Gastrocnemius medialis (tissue), 4 donors: ENCODE results near the gene GMPS. TPM values are rescaled to one million over a fixed set of nuclear protein-coding genes. Genes with fewer than 3 reads are reported as not detected.
"Not testable (repeated sequence)": the region's sequence is repeated elsewhere in the genome, so short reads cannot be mapped to it uniquely, and the experiment has no call there.

Source experiments
- ATAC-seq, 2 donors: fragments of 150-250 bp; one replicate each; pipeline ENCODE4 v1.9.1; 2016
- DNase-seq, 2 donors: peaks; one replicate each; pipeline ENCODE4 v3.0.0-alpha.2; 2019
- H3K27ac ChIP-seq, 4 donors: fragments of 200-600 bp; sonication (generic); 1 replicate in 1 of 4; 2 replicates in 3 of 4; pipeline ENCODE4 v1.5.1; 2016 to 2018; ENCODE audit warnings: mild to moderate bottlenecking in 2 of 4, moderate library complexity in 1 of 4
- H3K27me3 ChIP-seq, 3 donors: fragments of 200-600 bp; sonication (generic) in 2 of 3; 1 replicate in 1 of 3; 2 replicates in 2 of 3; pipeline versions ENCODE4 v1.5.1 to v1.6.0; 2016 to 2019; ENCODE audit warnings: mild to moderate bottlenecking in 1 of 3, moderate library complexity in 1 of 3
- H3K36me3 ChIP-seq, 2 donors: fragments of 200-600 bp; sonication (generic) in 1 of 2; one replicate each; pipeline ENCODE4 v1.5.1; 2017 to 2018
- H3K4me1 ChIP-seq, 2 donors: fragments of 200-600 bp; sonication (generic) in 1 of 2; one replicate each; pipeline ENCODE4 v1.5.1; 2016 to 2017; ENCODE audit warnings: mild to moderate bottlenecking in 2 of 2
- H3K4me3 ChIP-seq, 4 donors: fragments of 200-600 bp; sonication (generic) in 3 of 4; 1 replicate in 1 of 4; 2 replicates in 3 of 4; pipeline ENCODE4 v1.5.1; 2016 to 2019; ENCODE audit warnings: mild to moderate bottlenecking in 2 of 4
- H3K9me3 ChIP-seq, 3 donors: fragments of 200-600 bp; sonication (generic) in 2 of 3; 1 replicate in 1 of 3; 2 replicates in 2 of 3; pipeline ENCODE4 v1.5.1; 2016 to 2019
- POLR2A ChIP-seq, 2 donors: fragments of 450-650 bp; IDR thresholded peaks; one replicate each; pipeline ENCODE4 v1.6.1; 2017; ENCODE audit warnings: antibody characterized with exemption in 2 of 2, mild to moderate bottlenecking in 2 of 2, moderate library complexity in 2 of 2
- in situ Hi-C, 4 donors: fragments of 200-750 bp; cut with MboI; loops; one replicate each; pipeline versions ENCODE4 v1.15.0 to v1.8.0; 2017; ENCODE audit warnings: low sequenced_read_pairs in 4 of 4
- intact Hi-C: fragments of 100-400 bp; cut with DNase I; formaldehyde crosslinking; loops from one replicate; pipeline ENCODE4 v1.15.1; 2023; ENCODE audit warnings: low total_unique reads
- total RNA-seq, 4 donors: library from RNA; depleted of rRNA; stranded (reverse); fragments of >200 nt; gene quantifications; one replicate each; pipeline versions ENCODE4 v1.1.0 to v1.2.3, GENCODE V29; 2016
- TF ChIP-seq, protein P1 (sequence below), 5 experiments: fragments of 450-650 bp in 3 of 5; fragments of 200-600 bp in 2 of 5; sonication (generic) in 2 of 5; IDR thresholded peaks in 4 of 5; conservative IDR thresholded peaks in 1 of 5; 1 replicate in 4 of 5; 2 replicates in 1 of 5; pipeline ENCODE4 v1.5.1; 2016 to 2019; ENCODE audit warnings: antibody characterized with exemption in 5 of 5, mild to moderate bottlenecking in 3 of 5, moderate library complexity in 3 of 5

Gene GMPS
- total RNA-seq, result 10 to 100 TPM; 26.7 to 34.7 (median 32.5) TPM

DNA sequence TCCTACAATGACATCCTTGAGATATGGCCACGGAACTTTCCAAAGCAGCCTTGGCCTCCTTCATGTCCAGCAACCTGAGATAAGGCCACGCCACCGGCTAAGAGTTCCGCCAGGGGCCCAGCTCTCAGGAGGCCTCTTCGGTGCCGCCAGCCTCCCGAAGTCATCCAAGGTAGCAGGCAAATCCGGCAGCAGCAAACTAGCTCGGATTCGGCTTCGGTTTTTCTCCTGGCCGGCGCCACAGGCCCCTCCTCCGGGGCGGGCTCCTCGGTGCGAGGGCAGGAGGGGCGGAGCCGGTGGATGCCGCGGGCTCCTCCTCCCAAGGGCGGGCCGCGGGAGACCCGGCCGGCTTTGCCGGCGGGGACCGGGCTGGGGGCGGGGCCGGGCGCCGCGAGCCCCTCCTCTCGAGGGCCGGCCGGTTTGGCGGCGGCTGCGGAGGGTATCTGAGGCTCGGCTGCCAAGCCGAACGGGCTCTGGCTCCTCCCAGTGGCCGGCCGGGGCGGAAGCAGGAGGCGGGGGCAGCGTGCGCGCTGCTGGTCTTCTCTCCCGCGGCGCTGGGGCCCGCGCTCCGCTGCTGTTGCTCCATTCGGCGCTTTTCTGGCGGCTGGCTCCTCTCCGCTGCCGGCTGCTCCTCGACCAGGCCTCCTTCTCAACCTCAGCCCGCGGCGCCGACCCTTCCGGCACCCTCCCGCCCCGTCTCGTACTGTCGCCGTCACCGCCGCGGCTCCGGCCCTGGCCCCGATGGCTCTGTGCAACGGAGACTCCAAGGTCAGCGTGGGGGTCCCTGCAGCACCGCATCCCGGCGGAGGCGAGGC, at the start of gene GMPS:
GMPS (plus strand) TSS at position 518 of the 812 bp plus-strand sequence; CDS start at position 739, 221 bp downstream.
- peak; percentile 92 for ATAC-seq
- H3K36me3 ChIP-seq, result no peaks in the 10 kb centered on the region
- peak within 1 kb of the TSS; percentile 86 to 97 (median 93) for H3K27ac ChIP-seq
- peaks cover 21 to 24% of the 10 kb centered on the region in 2 donors for H3K4me1 ChIP-seq
- intact Hi-C loops, result loop anchor here (1.0 kb wide), 2 partner anchors 16 to 64 kb away; partner anchors contain the start of genes C3orf33 and SLC33A1
- TF ChIP-seq, protein P1, sequence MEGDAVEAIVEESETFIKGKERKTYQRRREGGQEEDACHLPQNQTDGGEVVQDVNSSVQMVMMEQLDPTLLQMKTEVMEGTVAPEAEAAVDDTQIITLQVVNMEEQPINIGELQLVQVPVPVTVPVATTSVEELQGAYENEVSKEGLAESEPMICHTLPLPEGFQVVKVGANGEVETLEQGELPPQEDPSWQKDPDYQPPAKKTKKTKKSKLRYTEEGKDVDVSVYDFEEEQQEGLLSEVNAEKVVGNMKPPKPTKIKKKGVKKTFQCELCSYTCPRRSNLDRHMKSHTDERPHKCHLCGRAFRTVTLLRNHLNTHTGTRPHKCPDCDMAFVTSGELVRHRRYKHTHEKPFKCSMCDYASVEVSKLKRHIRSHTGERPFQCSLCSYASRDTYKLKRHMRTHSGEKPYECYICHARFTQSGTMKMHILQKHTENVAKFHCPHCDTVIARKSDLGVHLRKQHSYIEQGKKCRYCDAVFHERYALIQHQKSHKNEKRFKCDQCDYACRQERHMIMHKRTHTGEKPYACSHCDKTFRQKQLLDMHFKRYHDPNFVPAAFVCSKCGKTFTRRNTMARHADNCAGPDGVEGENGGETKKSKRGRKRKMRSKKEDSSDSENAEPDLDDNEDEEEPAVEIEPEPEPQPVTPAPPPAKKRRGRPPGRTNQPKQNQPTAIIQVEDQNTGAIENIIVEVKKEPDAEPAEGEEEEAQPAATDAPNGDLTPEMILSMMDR (IDR thresholded peaks at IDR 0.05 in 4 of 5, conservative IDR thresholded peaks at IDR 0.05 in 1 of 5), result peak; percentile 50 to 86 (median 74)
- TF ChIP-seq POLR2A (IDR thresholded peaks at IDR 0.05), result peak; percentile 72 to 76
- no peaks in the 10 kb centered on the region for H3K9me3 ChIP-seq
- H3K4me3 ChIP-seq, result peak within 1 kb of the TSS; percentile 84 to 99 (median 92)
- peak; percentile 84 to 93 for DNase-seq
- in situ Hi-C loops, result loop anchor here in 2 of 4 donors (25.0 kb wide), 1 partner anchor 1292 kb away; the partner anchor contains the start of gene CCNL1 (in 2 of the 2)
- H3K27me3 ChIP-seq, result no peaks in the 10 kb centered on the region

DNA sequence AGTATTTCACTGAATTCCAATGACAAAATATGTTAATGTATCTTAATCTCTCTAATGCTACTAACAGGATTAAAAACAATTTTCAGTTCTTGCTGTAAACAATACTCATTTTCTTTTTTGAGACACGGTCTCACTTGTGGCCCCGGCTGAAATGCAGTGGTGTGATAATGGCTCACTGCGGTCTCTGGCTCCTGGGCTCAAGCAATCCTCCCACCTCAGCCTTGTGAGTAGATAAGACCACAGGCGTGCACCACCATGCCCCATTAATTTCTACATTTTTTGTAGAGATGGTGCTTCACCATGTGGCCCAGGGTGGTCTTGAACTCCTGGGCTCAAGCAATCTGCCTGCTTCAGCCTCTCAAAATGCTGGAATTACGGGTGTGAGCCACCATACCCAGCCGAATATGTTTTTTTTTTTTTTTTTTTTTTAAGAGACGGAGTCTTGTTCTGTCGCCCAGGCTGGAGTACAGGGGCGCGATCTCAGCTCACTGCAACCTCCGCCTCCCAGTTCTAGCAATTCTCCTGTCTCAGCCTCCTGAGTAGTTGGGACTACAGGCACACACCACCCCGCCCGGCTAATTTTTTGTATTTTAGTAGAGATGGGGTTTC, 41.9 kb upstream of the GMPS start:
- H3K4me1 ChIP-seq, intact Hi-C loops, ATAC-seq, H3K27me3 ChIP-seq, H3K27ac ChIP-seq, H3K4me3 ChIP-seq, in situ Hi-C loops, DNase-seq, H3K9me3 ChIP-seq: not testable (repeated sequence)
- H3K36me3 ChIP-seq, result peaks cover 0 to 16% of the 10 kb centered on the region in 2 donors

- in situ Hi-C loops, result no loop called here
- peaks cover 0 to 6% of the 10 kb centered on the region in 2 donors for H3K36me3 ChIP-seq
- no peaks in the 10 kb centered on the region for H3K27me3 ChIP-seq
Measured at GRCh38 chr3:155835341-155836071, 34.9 kb upstream of the GMPS start.

DNA sequence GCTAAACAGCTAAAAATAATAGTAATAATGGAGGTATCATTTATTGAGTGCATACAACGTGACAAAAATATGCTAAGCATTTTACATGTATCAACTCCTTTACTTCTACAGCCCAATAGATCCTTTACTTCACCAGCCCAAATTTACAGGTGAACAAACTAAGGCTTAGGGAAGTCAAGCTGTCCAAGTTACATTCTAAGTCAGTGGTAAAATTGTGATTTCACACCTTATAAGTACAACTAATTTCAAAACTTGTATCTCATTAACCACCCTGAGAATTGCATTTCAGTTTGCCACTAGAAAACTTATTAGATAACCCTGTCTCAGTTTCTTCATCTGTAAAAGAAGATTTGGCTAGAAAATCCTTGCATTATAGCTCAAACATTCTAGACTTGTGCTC, 26.9 kb upstream of the GMPS start:
- in situ Hi-C loops, result no loop called here
- no peak overlapping the region for H3K27ac ChIP-seq
- intact Hi-C loops, result no loop called here
- H3K27me3 ChIP-seq, result no peaks in the 10 kb centered on the region
- peaks cover 8 to 15% of the 10 kb centered on the region in 2 donors for H3K4me1 ChIP-seq
- DNase-seq (no peak), ATAC-seq (no peak)
- no peak for TF ChIP-seq POLR2A (IDR thresholded peaks at IDR 0.05)
- TF ChIP-seq, protein P1 (IDR thresholded peaks at IDR 0.05 in 4 of 5, conservative IDR thresholded peaks at IDR 0.05 in 1 of 5), result no peak
- H3K9me3 ChIP-seq, result no peaks in the 10 kb centered on the region
- H3K4me3 ChIP-seq, result no peak overlapping the region
- H3K36me3 ChIP-seq, result no peaks in the 10 kb centered on the region

More at GRCh38 chr3:155835341-155836071, 34.9 kb upstream of the GMPS start:
- Histone ChIP-seq H3K9me3 (no peaks in the 10 kb centered on the region), H3K4me1 (no peaks in the 10 kb centered on the region), H3K27ac (no peak overlapping the region), H3K4me3 (no peak overlapping the region)
- no peak for TF ChIP-seq POLR2A (IDR thresholded peaks at IDR 0.05)
- TF ChIP-seq, protein P1 (IDR thresholded peaks at IDR 0.05 in 4 of 5, conservative IDR thresholded peaks at IDR 0.05 in 1 of 5), result no peak
- intact Hi-C loops, result no loop called here
- DNase-seq (no peak), ATAC-seq (no peak)
